Mesodermal cell (in vitro differentiated cells): Measurements from ENCODE around the gene PRRT1.

Experiments used
- H3K27ac ChIP-seq: 2 replicates; pipeline ENCODE4 v1.7.0; 2013; ENCODE audit warnings: mild to moderate bottlenecking, low read depth, low read length, moderate library complexity; ENCODE audit not compliant: severe bottlenecking
- H3K36me3 ChIP-seq: 2 replicates; pipeline ENCODE4 v1.7.1; 2013; ENCODE audit warnings: mild to moderate bottlenecking, low read length, moderate library complexity; ENCODE audit not compliant: control insufficient read depth, insufficient read depth
- H3K4me1 ChIP-seq: one replicate; pipeline ENCODE4 v1.7.1; 2013; ENCODE audit warnings: mild to moderate bottlenecking, low read length; ENCODE audit not compliant: insufficient read depth, control insufficient read depth, poor library complexity, severe bottlenecking
- H3K4me3 ChIP-seq: 2 replicates; pipeline ENCODE4 v1.7.0; 2013; ENCODE audit warnings: low read length, control low read depth, mild to moderate bottlenecking; ENCODE audit not compliant: insufficient read depth, poor library complexity, severe bottlenecking; ENCODE audit errors: extremely low read depth
- H3K9me3 ChIP-seq: 2 replicates; pipeline ENCODE4 v1.7.1; 2013; ENCODE audit warnings: mild to moderate bottlenecking, low read length, moderate library complexity; ENCODE audit not compliant: control insufficient read depth
- WGBS, 2 experiments: methylation state at CpG; one replicate each; pipeline ENCODE4 v1.1.5; 2013; ENCODE audit warnings: missing lambda C conversion rate in 2 of 2; ENCODE audit not compliant: insufficient coverage in 2 of 2; 5-methylcytosine and 5-hydroxymethylcytosine counted together

Gene PRRT1

GRCh38 chr6:32156891-32157290 lies 5.2 kb upstream of the PRRT1 start:
- Histone ChIP-seq H3K9me3 (no peaks in the 10 kb centered on the region), H3K4me3 (no peak overlapping the region), H3K27ac (no peak overlapping the region), H3K4me1 (peaks cover 21% of the 10 kb centered on the region), H3K36me3 (peaks cover 52% of the 10 kb centered on the region)
- 90 to 100% methylated on average over 2 to 4 of the region's 9 CpGs for WGBS, 2 experiments

GRCh38 chr6:32154514-32155161 lies 2.9 kb upstream of the PRRT1 start:
- peaks cover 22% of the 10 kb centered on the region for H3K4me1 ChIP-seq
- WGBS, 2 experiments = 16 to 22% methylated on average over 27 of the region's 34 CpGs
- no peaks in the 10 kb centered on the region for H3K9me3 ChIP-seq
- H3K4me3 ChIP-seq = peak overlapping the region; percentile 95
- peak overlapping the region; percentile 98 for H3K27ac ChIP-seq
- H3K36me3 ChIP-seq = peaks cover 42% of the 10 kb centered on the region

- H3K4me3 ChIP-seq = peak within 1 kb of the TSS; percentile 95
- peak within 1 kb of the TSS; percentile 98 for H3K27ac ChIP-seq
- peaks cover 22% of the 10 kb centered on the region for H3K4me1 ChIP-seq
- WGBS, 2 experiments = 0% methylated on average over 24 to 36 of the region's 52 CpGs
- H3K36me3 ChIP-seq = peaks cover 37% of the 10 kb centered on the region
- H3K9me3 ChIP-seq = no peaks in the 10 kb centered on the region
Measured at GRCh38 chr6:32153564-32154513, 2.1 kb upstream of the PRRT1 start, which contains the start of gene PPT2. Gene PPT2, plus strand, starts transcription at chr6:32154141. Its CDS starts 454 bp downstream, at chr6:32154595.

GRCh38 chr6:32152769-32153563 lies 1.2 kb upstream of the PRRT1 start:
- Histone ChIP-seq H3K4me1 (peaks cover 22% of the 10 kb centered on the region), H3K36me3 (peaks cover 28% of the 10 kb centered on the region), H3K27ac (peak overlapping the region; percentile 98), H3K9me3 (no peaks in the 10 kb centered on the region), H3K4me3 (peak overlapping the region; percentile 95)
- 1 to 5% methylated on average over 14 to 30 of the region's 35 CpGs for WGBS, 2 experiments

- Histone ChIP-seq H3K4me1 (peaks cover 29% of the 10 kb centered on the region), H3K27ac (no peak overlapping the region), H3K36me3 (peaks cover 12% of the 10 kb centered on the region), H3K9me3 (no peaks in the 10 kb centered on the region), H3K4me3 (peak overlapping the region; percentile 18)
- 58% methylated on average over 4 to 7 of the region's 8 CpGs for WGBS, 2 experiments
Measured at GRCh38 chr6:32151181-32151862, 417 bp downstream of the PRRT1 start.

- WGBS, 2 experiments = 70 to 72% methylated on average over 49 to 55 of the region's 55 CpGs
- peaks cover 28% of the 10 kb centered on the region for H3K4me1 ChIP-seq
- H3K4me3 ChIP-seq = no peak overlapping the region
Measured at GRCh38 chr6:32149932-32150870, 1.5 kb downstream of the PRRT1 start.

GRCh38 chr6:32149092-32149755 lies 2.5 kb downstream of the PRRT1 start:
- Histone ChIP-seq H3K9me3 (no peaks in the 10 kb centered on the region), H3K27ac (no peak overlapping the region), H3K4me1 (peaks cover 22% of the 10 kb centered on the region), H3K36me3 (no peaks in the 10 kb centered on the region), H3K4me3 (no peak overlapping the region)
- 95 to 97% methylated on average over 39 to 40 of the region's 47 CpGs for WGBS, 2 experiments

More at GRCh38 chr6:32149932-32150870, 1.5 kb downstream of the PRRT1 start:
- Histone ChIP-seq H3K9me3 (no peaks in the 10 kb centered on the region), H3K36me3 (peaks cover under 1% of the 10 kb centered on the region), H3K27ac (no peak overlapping the region)

GRCh38 chr6:32148289-32149091 lies 3.2 kb downstream of the PRRT1 start:
- WGBS, 2 experiments = 96% methylated on average over 23 to 25 of the region's 39 CpGs

More at GRCh38 chr6:32148289-32149091, 3.2 kb downstream of the PRRT1 start:
- Histone ChIP-seq H3K4me3 (no peak overlapping the region), H3K4me1 (peaks cover 22% of the 10 kb centered on the region), H3K27ac (no peak overlapping the region), H3K9me3 (no peaks in the 10 kb centered on the region), H3K36me3 (no peaks in the 10 kb centered on the region)
